ENCODE results near the gene SMOC1. TPM values are rescaled to one million over a fixed set of nuclear protein-coding genes. Genes with fewer than 3 reads are reported as not detected.

The SMOC1 gene, protein sequence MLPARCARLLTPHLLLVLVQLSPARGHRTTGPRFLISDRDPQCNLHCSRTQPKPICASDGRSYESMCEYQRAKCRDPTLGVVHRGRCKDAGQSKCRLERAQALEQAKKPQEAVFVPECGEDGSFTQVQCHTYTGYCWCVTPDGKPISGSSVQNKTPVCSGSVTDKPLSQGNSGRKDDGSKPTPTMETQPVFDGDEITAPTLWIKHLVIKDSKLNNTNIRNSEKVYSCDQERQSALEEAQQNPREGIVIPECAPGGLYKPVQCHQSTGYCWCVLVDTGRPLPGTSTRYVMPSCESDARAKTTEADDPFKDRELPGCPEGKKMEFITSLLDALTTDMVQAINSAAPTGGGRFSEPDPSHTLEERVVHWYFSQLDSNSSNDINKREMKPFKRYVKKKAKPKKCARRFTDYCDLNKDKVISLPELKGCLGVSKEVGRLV
- total RNA-seq, result 10 to 100 TPM; 25.2 to 29.8 TPM

DNA sequence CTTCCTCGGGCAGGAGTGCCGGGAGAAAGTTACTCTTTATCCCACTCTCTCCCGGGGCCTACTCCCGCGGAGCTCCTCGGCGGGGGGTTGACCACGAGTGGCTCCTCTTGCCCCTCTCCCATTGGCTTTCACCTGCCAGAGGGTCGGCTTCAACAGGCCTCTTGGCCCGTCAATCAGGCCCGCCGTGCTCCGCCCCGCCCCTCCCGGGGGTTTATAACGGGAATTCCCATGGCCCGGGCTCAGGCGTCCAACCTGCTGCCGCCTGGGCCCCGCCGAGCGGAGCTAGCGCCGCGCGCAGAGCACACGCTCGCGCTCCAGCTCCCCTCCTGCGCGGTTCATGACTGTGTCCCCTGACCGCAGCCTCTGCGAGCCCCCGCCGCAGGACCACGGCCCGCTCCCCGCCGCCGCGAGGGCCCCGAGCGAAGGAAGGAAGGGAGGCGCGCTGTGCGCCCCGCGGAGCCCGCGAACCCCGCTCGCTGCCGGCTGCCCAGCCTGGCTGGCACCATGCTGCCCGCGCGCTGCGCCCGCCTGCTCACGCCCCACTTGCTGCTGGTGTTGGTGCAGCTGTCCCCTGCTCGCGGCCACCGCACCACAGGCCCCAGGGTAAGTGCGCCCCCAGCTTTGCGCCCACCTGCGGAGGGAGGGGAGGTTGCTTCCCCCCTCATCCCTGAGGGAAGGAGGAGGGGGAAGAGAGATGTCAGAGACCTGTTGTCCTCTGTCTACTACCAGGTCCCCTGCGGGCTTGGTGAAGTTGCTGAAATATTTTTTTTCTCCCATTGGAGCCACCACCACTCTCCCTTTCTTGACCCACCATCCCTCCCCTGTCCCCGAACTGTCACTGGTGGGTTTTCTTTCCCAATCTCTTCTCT is at the start of gene SMOC1:
Gene SMOC1, plus strand, starts transcription at position 242 of the 869 bp plus-strand sequence. Its CDS starts 263 bp downstream, at position 505.
- ATAC-seq (ENCODE audit: insufficient number of reproducible peaks, low FRiP score, low read depth) (no peak), DNase-seq (ENCODE audit: low spot score) (peak; percentile 18)
- TF ChIP-seq, protein P1, sequence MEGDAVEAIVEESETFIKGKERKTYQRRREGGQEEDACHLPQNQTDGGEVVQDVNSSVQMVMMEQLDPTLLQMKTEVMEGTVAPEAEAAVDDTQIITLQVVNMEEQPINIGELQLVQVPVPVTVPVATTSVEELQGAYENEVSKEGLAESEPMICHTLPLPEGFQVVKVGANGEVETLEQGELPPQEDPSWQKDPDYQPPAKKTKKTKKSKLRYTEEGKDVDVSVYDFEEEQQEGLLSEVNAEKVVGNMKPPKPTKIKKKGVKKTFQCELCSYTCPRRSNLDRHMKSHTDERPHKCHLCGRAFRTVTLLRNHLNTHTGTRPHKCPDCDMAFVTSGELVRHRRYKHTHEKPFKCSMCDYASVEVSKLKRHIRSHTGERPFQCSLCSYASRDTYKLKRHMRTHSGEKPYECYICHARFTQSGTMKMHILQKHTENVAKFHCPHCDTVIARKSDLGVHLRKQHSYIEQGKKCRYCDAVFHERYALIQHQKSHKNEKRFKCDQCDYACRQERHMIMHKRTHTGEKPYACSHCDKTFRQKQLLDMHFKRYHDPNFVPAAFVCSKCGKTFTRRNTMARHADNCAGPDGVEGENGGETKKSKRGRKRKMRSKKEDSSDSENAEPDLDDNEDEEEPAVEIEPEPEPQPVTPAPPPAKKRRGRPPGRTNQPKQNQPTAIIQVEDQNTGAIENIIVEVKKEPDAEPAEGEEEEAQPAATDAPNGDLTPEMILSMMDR (IDR thresholded peaks at IDR 0.05), result no peak
- peak within 1 kb of the TSS; percentile 58 for H3K4me3 ChIP-seq
- H3K9me3 ChIP-seq, result no peaks in the 10 kb centered on the region
- H3K27ac ChIP-seq, result no peak within 1 kb of the TSS
- no peaks in the 10 kb centered on the region for H3K27me3 ChIP-seq (replicated peaks; ENCODE audit: insufficient read depth)
- H3K36me3 ChIP-seq, result no peaks in the 10 kb centered on the region
- peaks cover 0 to 32% of the 10 kb centered on the region in 2 donors for H3K4me1 ChIP-seq (ENCODE audit: control insufficient read depth in 1 of 2, low read depth in 2 of 2)

- ATAC-seq (ENCODE audit: insufficient number of reproducible peaks, low FRiP score, low read depth), result no peak
- no peaks in the 10 kb centered on the region for H3K9me3 ChIP-seq
- H3K27ac ChIP-seq, result no peak overlapping the region
- no peak overlapping the region for H3K4me3 ChIP-seq
- H3K27me3 ChIP-seq (replicated peaks; ENCODE audit: insufficient read depth), result no peaks in the 10 kb centered on the region
- no peak for DNase-seq (ENCODE audit: low spot score)
- H3K4me1 ChIP-seq (ENCODE audit: control insufficient read depth in 1 of 2, low read depth in 2 of 2), result no peaks in the 10 kb centered on the region
- TF ChIP-seq, protein P1 (IDR thresholded peaks at IDR 0.05), result no peak
- H3K36me3 ChIP-seq, result no peaks in the 10 kb centered on the region
Measured at GRCh38 chr14:69838881-69839416, 40.3 kb upstream of the SMOC1 start.

GRCh38 chr14:69839661-69840060 is 39.6 kb upstream of the SMOC1 start:
- no peaks in the 10 kb centered on the region for H3K27me3 ChIP-seq (replicated peaks; ENCODE audit: insufficient read depth)
- H3K36me3 ChIP-seq, result no peaks in the 10 kb centered on the region
- H3K4me3 ChIP-seq, result no peak overlapping the region
- no peak overlapping the region for H3K27ac ChIP-seq
- DNase-seq (ENCODE audit: low spot score), result no peak
- H3K9me3 ChIP-seq, result no peaks in the 10 kb centered on the region
- no peaks in the 10 kb centered on the region for H3K4me1 ChIP-seq (ENCODE audit: control insufficient read depth in 1 of 2, low read depth in 2 of 2)
- TF ChIP-seq, protein P1 (IDR thresholded peaks at IDR 0.05), result no peak
- no peak for ATAC-seq (ENCODE audit: insufficient number of reproducible peaks, low FRiP score, low read depth)

- DNase-seq (ENCODE audit: low spot score), result no peak
- no peaks in the 10 kb centered on the region for H3K27me3 ChIP-seq (replicated peaks; ENCODE audit: insufficient read depth)
- H3K4me1 ChIP-seq (ENCODE audit: control insufficient read depth in 1 of 2, low read depth in 2 of 2), result no peaks in the 10 kb centered on the region
- no peak overlapping the region for H3K27ac ChIP-seq
- ATAC-seq (ENCODE audit: insufficient number of reproducible peaks, low FRiP score, low read depth), result no peak
- H3K9me3 ChIP-seq, result no peaks in the 10 kb centered on the region
- no peaks in the 10 kb centered on the region for H3K36me3 ChIP-seq
- TF ChIP-seq, protein P1 (IDR thresholded peaks at IDR 0.05), result no peak
- H3K4me3 ChIP-seq, result no peak overlapping the region
Measured at GRCh38 chr14:69841656-69842055, 37.6 kb upstream of the SMOC1 start.

Measured in thoracic aorta (tissue), 2 donors.